HepG2 (cell line): ENCODE measurements around the gene CALD1. TPM values are rescaled to one million over a fixed set of nuclear protein-coding genes. Genes with fewer than 3 reads are reported as not detected.

Experiments used
- ATAC-seq: fragments of 200-7000 bp; cut with Tn5 transposase; 3 replicates; pipeline ENCODE4 v1.9.1; 2020; ENCODE audit warnings: mild to moderate bottlenecking, moderate library complexity
- BruUV-seq: library from RNA; stranded (reverse); fragments of 400-500 nt; replicated peaks from 2 replicates; lab custom pipeline; 2021; lab: Mats Ljungman, UMichigan
- CTCF ChIA-PET: fragments of 300-600 bp; formaldehyde crosslinking; extraction: SDS; loops from one replicate; lab custom pipeline; 2021; ENCODE audit warnings: low total read pairs, inconsistent platforms, low intra/inter-chr PET ratio; lab: Yijun Ruan, JAX
- POLR2A ChIA-PET: fragments of 350-600 bp; sonication (Branson Sonifier 250); formaldehyde crosslinking; loops from one replicate; lab custom pipeline; 2020; ENCODE audit warnings: antibody characterized with exemption, inconsistent platforms; lab: Yijun Ruan, JAX
- DNase-seq: peaks from one replicate; pipeline ENCODE4 v3.0.0-alpha.2; 2015; ENCODE audit warnings: low spot score
- FAIRE-seq: peaks from 3 replicates; lab custom pipeline; 2011; peaks lifted over from hg19 to GRCh38; lab: Jason Lieb, UNC
- H2AFZ ChIP-seq: one replicate; pipeline ENCODE4 v1.6.1; 2011; ENCODE audit warnings: low read length, inconsistent platforms
- H3K27ac ChIP-seq: fragments of 300-600 bp; 3 replicates; pipeline ENCODE4 v1.8.0; 2011; ENCODE audit warnings: mixed run types, mild to moderate bottlenecking, mixed read lengths, low read length, inconsistent platforms; ENCODE audit not compliant: insufficient read depth; ENCODE audit errors: extremely low read length
- H3K27me3 ChIP-seq, 2 experiments: fragments of 200-600 bp in 1 of 2; 2 replicates in 1 of 2; 3 replicates in 1 of 2; pipeline versions ENCODE4 v1.6.0 to v1.8.0; 2011; ENCODE audit warnings: low read length in 2 of 2, mild to moderate bottlenecking in 2 of 2, moderate library complexity in 2 of 2, inconsistent platforms in 1 of 2; ENCODE audit not compliant: insufficient read depth in 2 of 2, control insufficient read depth in 1 of 2
- H3K36me3 ChIP-seq, 2 experiments: fragments of 200-600 bp in 1 of 2; replicated peaks in 1 of 2; 2 replicates in 1 of 2; 3 replicates in 1 of 2; pipeline versions ENCODE4 v1.5.1 to v1.8.0; 2011; ENCODE audit warnings: low read length in 2 of 2, inconsistent platforms in 1 of 2; ENCODE audit not compliant: insufficient read depth in 2 of 2, control insufficient read depth in 1 of 2
- H3K4me1 ChIP-seq: 2 replicates; pipeline ENCODE4 v1.5.1; 2012; ENCODE audit warnings: low read length, inconsistent platforms; ENCODE audit not compliant: insufficient read depth
- H3K4me2 ChIP-seq: 2 replicates; pipeline ENCODE4 v1.6.0; 2011; ENCODE audit warnings: low read depth, low read length, inconsistent platforms
- H3K4me3 ChIP-seq, 3 experiments: fragments of 200-600 bp in 1 of 3; sonication (generic), shearing (Covaris generic) in 1 of 3; replicated peaks in 1 of 3; 2 replicates each; pipeline ENCODE4 v1.5.1; 2011 to 2016; ENCODE audit warnings: low read length in 3 of 3, inconsistent platforms in 2 of 3, low read depth in 2 of 3, mild to moderate bottlenecking in 2 of 3, control low read depth in 1 of 3, mixed read lengths in 1 of 3; ENCODE audit not compliant: insufficient read depth in 1 of 3
- H3K79me2 ChIP-seq: one replicate; pipeline ENCODE4 v1.6.1; 2011; ENCODE audit warnings: low read length, inconsistent platforms; ENCODE audit not compliant: insufficient read depth
- H3K9ac ChIP-seq: 2 replicates; pipeline ENCODE4 v1.6.0; 2011; ENCODE audit warnings: mild to moderate bottlenecking, low read depth, low read length, inconsistent platforms; ENCODE audit not compliant: insufficient read depth
- H3K9me3 ChIP-seq: 2 replicates; pipeline ENCODE4 v1.5.1; 2012; ENCODE audit warnings: mild to moderate bottlenecking, low read length
- H4K20me1 ChIP-seq: 2 replicates; pipeline ENCODE4 v1.6.0; 2011; ENCODE audit warnings: inconsistent platforms, mild to moderate bottlenecking, low read length, moderate library complexity; ENCODE audit not compliant: insufficient read depth
- DRAP1 ChIP-seq: IDR thresholded peaks from 2 replicates; pipeline ENCODE4 v1.6.1; 2016; ENCODE audit warnings: missing genetic modification reagents, missing compliant biosample characterization
- ETV5 ChIP-seq: IDR thresholded peaks from 2 replicates; pipeline ENCODE4 v1.6.1; 2018; ENCODE audit warnings: missing biosample characterization, missing genetic modification reagents, inconsistent platforms, borderline replicate concordance
- ETV6 ChIP-seq: sonication (generic); formaldehyde crosslinking; conservative IDR thresholded peaks from 2 replicates; pipeline ENCODE4 v1.4.0; 2020; ENCODE audit warnings: missing genetic modification reagents
- HNF4A ChIP-seq: sonication (generic); formaldehyde crosslinking; IDR thresholded peaks from 2 replicates; pipeline ENCODE4 v1.4.0; 2020; ENCODE audit warnings: missing genetic modification reagents
- KDM3A ChIP-seq: IDR thresholded peaks from 2 replicates; pipeline ENCODE4 v1.6.1; 2018; ENCODE audit warnings: low read depth, missing compliant biosample characterization
- MXI1 ChIP-seq: IDR thresholded peaks from 3 replicates; pipeline ENCODE4 v1.6.1; 2012; ENCODE audit warnings: low read depth, low read length, inconsistent platforms, borderline replicate concordance
- RFX1 ChIP-seq: fragments of 450-650 bp; IDR thresholded peaks from 2 replicates; pipeline ENCODE4 v1.6.1; 2017
- SALL1 ChIP-seq: sonication (generic); formaldehyde crosslinking; IDR thresholded peaks from 2 replicates; pipeline ENCODE4 v1.8.0; 2022; ENCODE audit warnings: mild to moderate bottlenecking, missing genetic modification reagents
- SAP130 ChIP-seq: IDR thresholded peaks from 2 replicates; pipeline ENCODE4 v1.6.1; 2016; ENCODE audit warnings: low read depth
- ZFX ChIP-seq: sonication (generic); formaldehyde crosslinking; IDR thresholded peaks from 2 replicates; pipeline ENCODE4 v1.4.0; 2020; ENCODE audit warnings: mild to moderate bottlenecking, low read depth, missing genetic modification reagents, moderate library complexity
- ZFY ChIP-seq: sonication (generic); formaldehyde crosslinking; IDR thresholded peaks from 2 replicates; pipeline ENCODE4 v1.4.0; 2020; ENCODE audit warnings: missing genetic modification reagents
- ZKSCAN8 ChIP-seq: IDR thresholded peaks from 2 replicates; pipeline ENCODE4 v1.6.1; 2016; ENCODE audit warnings: borderline replicate concordance, missing genetic modification reagents, missing compliant biosample characterization
- ZNF224 ChIP-seq: sonication (generic); formaldehyde crosslinking; IDR thresholded peaks from 2 replicates; pipeline ENCODE4 v1.5.0; 2020; ENCODE audit warnings: mild to moderate bottlenecking, missing genetic modification reagents
- ZNF432 ChIP-seq: sonication (generic); formaldehyde crosslinking; IDR thresholded peaks from 2 replicates; pipeline ENCODE4 v1.5.0; 2020; ENCODE audit warnings: missing genetic modification reagents, mild to moderate bottlenecking, borderline replicate concordance
- ZNF484 ChIP-seq: sonication (generic); formaldehyde crosslinking; IDR thresholded peaks from 2 replicates; pipeline ENCODE4 v1.5.1; 2020; ENCODE audit warnings: mild to moderate bottlenecking, low read depth, missing genetic modification reagents, borderline replicate concordance
- ZNF660 ChIP-seq: sonication (generic); formaldehyde crosslinking; IDR thresholded peaks from 2 replicates; pipeline ENCODE4 v1.5.1; 2020; ENCODE audit warnings: mild to moderate bottlenecking, low read depth, missing genetic modification reagents, borderline replicate concordance
- ZNF777 ChIP-seq: sonication (generic); formaldehyde crosslinking; IDR thresholded peaks from 2 replicates; pipeline ENCODE4 v1.4.0; 2020; ENCODE audit warnings: missing genetic modification reagents
- ZNF781 ChIP-seq: sonication (generic); formaldehyde crosslinking; IDR thresholded peaks from 2 replicates; pipeline ENCODE4 v1.5.1; 2020; ENCODE audit warnings: borderline replicate concordance, mild to moderate bottlenecking, missing genetic modification reagents; ENCODE audit errors: not compliant biosample characterization
- WGBS: methylation state at CpG from one replicate; pipeline ENCODE4 v1.1.6; 2017; ENCODE audit warnings: low lambda C conversion rate; 5-methylcytosine and 5-hydroxymethylcytosine counted together
- in situ Hi-C: cut with HindIII; loops from 2 replicates; pipeline ENCODE4 v1.10.0; 2017; ENCODE audit warnings: low pct_unique_long_range_greater_than_20kb; ENCODE audit not compliant: extremely low pct_ligation_motif_present
- intact Hi-C: fragments of 100-400 bp; cut with micrococcal nuclease; formaldehyde crosslinking; loops from one replicate; pipeline ENCODE4 v1.10.0; 2022; ENCODE audit not compliant: unreplicated experiment
- polyA plus RNA-seq, 8 experiments: library from polyadenylated mRNA; depleted of rRNA in 3 of 8; stranded (reverse) in 7 of 8; unstranded in 1 of 8; fragments of >200 nt; fragmentation: Illumina TruSeq in 4 of 8; extraction: Trizol in 4 of 8; gene quantifications; 2 replicates each; pipeline versions ENCODE4 v1.2.1 to v1.2.3, GENCODE V29; 2011 to 2016; ENCODE audit warnings: low read depth in 4 of 8, missing spikeins in 1 of 8, mixed read lengths in 1 of 8; ENCODE audit not compliant: insufficient read depth in 1 of 8
- total RNA-seq, 5 experiments: library from RNA; depleted of rRNA; stranded (reverse); fragments of >200 nt; fragmentation: Illumina TruSeq; extraction: Trizol; gene quantifications; 2 replicates each; pipeline ENCODE4 v1.2.3, GENCODE V29; 2016; ENCODE audit warnings: low read depth in 1 of 5

Gene CALD1
- total and polyA plus RNA-seq, 2 of the 13 experiments (the other 11 are each of a cell fraction or from before 2014, with no cell fraction given) = 53.0 to 112 TPM

- Histone ChIP-seq H3K27ac (peak overlapping the region; percentile 82), H3K9me3 (no peaks in the 10 kb centered on the region), H3K79me2 (peaks cover 43% of the 10 kb centered on the region), H3K4me2 (peak overlapping the region; percentile 80), H2AFZ (no peak overlapping the region), H4K20me1 (no peaks in the 10 kb centered on the region), H3K36me3 (no peaks in the 10 kb centered on the region; a peak in 1 of 5 replicates), H3K4me3 (peak overlapping the region; percentile 83 to 98 (median 98); a peak in 5 of 6 replicates), H3K9ac (peak overlapping the region; percentile 96), H3K4me1 (peaks cover 55% of the 10 kb centered on the region), H3K27me3 (no peaks in the 10 kb centered on the region; a peak in 2 of 5 replicates)
- FAIRE-seq (no peak), ATAC-seq (no peak), DNase-seq (no peak)
- TF ChIP-seq SAP130 (CRISPR knock-in tag) = peak; percentile 18; the same call in 1 of the 2 replicates
- TF ChIP-seq ZNF484 (CRISPR knock-in tag) = no peak
- no peak for TF ChIP-seq ZNF432 (CRISPR knock-in tag)
- no peak for TF ChIP-seq ZNF224 (CRISPR knock-in tag)
- no peak for TF ChIP-seq ETV6
- ChIA-PET POLR2A (interaction anchor here (1.0 to 3.6 kb wide), 2 partner anchors 8 to 160 kb away, joined by 3 to 27 read pairs; partner anchors contain the start of gene TMEM140), CTCF (interaction anchor here (3.4 kb wide), 1 partner anchor 182 kb away, joined by 11 read pairs; the partner anchor contains the start of gene CYREN)
- WGBS = 54% methylated on average over 5 of the region's 5 CpGs
- in situ Hi-C loops (no loop called here), intact Hi-C loops (no loop called here)
- no TSS peak for BruUV-seq
Measured at GRCh38 chr7:134988161-134988560, 208.7 kb downstream of the CALD1 start.

- FAIRE-seq = peak; percentile 78
- BruUV-seq = no TSS peak
- no peaks in the 10 kb centered on the region; a peak in 2 of 5 replicates for H3K27me3 ChIP-seq
- ChIA-PET POLR2A (interaction anchor here (0.8 to 2.3 kb wide), 11 partner anchors 9 to 179 kb away, joined by 3 to 18 read pairs (median 5); partner anchors contain the start of genes CYREN and TMEM140), CTCF (no interaction called here)
- WGBS = 0% methylated on average over 2 of the region's 2 CpGs
- H4K20me1 ChIP-seq = no peaks in the 10 kb centered on the region
- peak overlapping the region; percentile 80 for H3K4me2 ChIP-seq
- ATAC-seq = peak; percentile 94
- peaks cover 0 to 6% of the 10 kb centered on the region in 2 experiments; a peak in 1 of 5 replicates for H3K36me3 ChIP-seq
- no peak overlapping the region for H2AFZ ChIP-seq
- H3K27ac ChIP-seq = peak overlapping the region; percentile 96
- H3K4me3 ChIP-seq = peak overlapping the region in 2 of 3 experiments; percentile 6 to 31; a peak in 1 of 6 replicates
- peaks cover 46% of the 10 kb centered on the region for H3K79me2 ChIP-seq
- peaks cover 83% of the 10 kb centered on the region for H3K4me1 ChIP-seq
- peak overlapping the region; percentile 62 for H3K9ac ChIP-seq
- H3K9me3 ChIP-seq = no peaks in the 10 kb centered on the region
- peak; percentile 93 for DNase-seq
- intact Hi-C loops = loop anchor here (1.0 to 5.0 kb wide), 2 partner anchors 89 to 157 kb away; partner anchors contain the start of gene TMEM140
- in situ Hi-C loops = loop anchor here (5.0 kb wide), 1 partner anchor 176 kb away; no protein-coding TSS in a partner anchor
- TF ChIP-seq ZNF777 (CRISPR knock-in tag) = no peak
- TF ChIP-seq ETV5 (CRISPR knock-in tag) = peak; percentile 89
- TF ChIP-seq ZNF781 (CRISPR knock-in tag) = peak; percentile 8
- TF ChIP-seq DRAP1 (CRISPR knock-in tag) = peak; percentile 56
- TF ChIP-seq ZNF660 (CRISPR knock-in tag) = no peak
- TF ChIP-seq ZFY (CRISPR knock-in tag) = peak; percentile 83
- TF ChIP-seq ZFX (CRISPR knock-in tag) = peak; percentile 86
- no peak for TF ChIP-seq RFX1
- TF ChIP-seq HNF4A (CRISPR knock-in tag) = peak; percentile 87
- peak; percentile 24; the same call in 1 of the 3 replicates for TF ChIP-seq MXI1
- 0 out of 2 replicates have a peak, but pooled peaks have one; percentile 64 for TF ChIP-seq ZKSCAN8
- peak; percentile 92 for TF ChIP-seq SALL1 (CRISPR knock-in tag)
- TF ChIP-seq KDM3A (CRISPR knock-in tag) = no peak
Measured at GRCh38 chr7:134991469-134992339, 212.3 kb downstream of the CALD1 start.
